PC-3 (cell line): ENCODE results near the gene GPR183. TPM values are rescaled to one million over a fixed set of nuclear protein-coding genes. Genes with fewer than 3 reads are reported as not detected.

Source experiments
- ATAC-seq: fragments of 200-7000 bp; cut with Tn5 transposase; 2 replicates; pipeline ENCODE4 v1.9.1; 2020; ENCODE audit warnings: mild to moderate bottlenecking, moderate library complexity
- BruUV-seq: library from RNA; stranded (reverse); fragments of 400-500 nt; replicated peaks from 2 replicates; lab custom pipeline; 2021; lab: Mats Ljungman, UMichigan
- CTCF ChIA-PET: fragments of 300-600 bp; sonication (Branson Sonifier 250); formaldehyde crosslinking; loops from one replicate; lab custom pipeline; 2022; ENCODE audit warnings: antibody characterized with exemption; lab: Charles Lee
- POLR2A ChIA-PET: fragments of 300-600 bp; sonication (Branson Sonifier 250); formaldehyde crosslinking; loops from one replicate; lab custom pipeline; 2022; ENCODE audit warnings: antibody characterized with exemption; ENCODE audit not compliant: unreplicated experiment; lab: Charles Lee
- DNase-seq: peaks from one replicate; pipeline ENCODE4 v3.0.0-alpha.2; 2015
- H2AFZ ChIP-seq: fragments of 300-600 bp; sonication (generic); 2 replicates; pipeline ENCODE4 v1.6.0; 2016; ENCODE audit warnings: antibody characterized with exemption, low read length
- H3F3A ChIP-seq: fragments of 300-600 bp; sonication (generic); one replicate; pipeline ENCODE4 v1.6.0; 2017; ENCODE audit warnings: antibody characterized with exemption, low read length, control low read depth, mild to moderate bottlenecking; ENCODE audit not compliant: unreplicated experiment
- H3K27ac ChIP-seq: fragments of 300-600 bp; sonication (generic); 2 replicates; pipeline ENCODE4 v1.5.1; 2016; ENCODE audit warnings: mild to moderate bottlenecking, low read length
- H3K27me3 ChIP-seq: fragments of 300-600 bp; sonication (generic); 2 replicates; pipeline ENCODE4 v1.6.1; 2016; ENCODE audit warnings: low read length, mixed read lengths
- H3K36me3 ChIP-seq: fragments of 300-600 bp; sonication (generic); 2 replicates; pipeline ENCODE4 v1.6.1; 2016; ENCODE audit warnings: low read depth, mixed run types, low read length, mixed read lengths
- H3K4me1 ChIP-seq: fragments of 300-600 bp; sonication (generic); 2 replicates; pipeline ENCODE4 v1.5.1; 2016; ENCODE audit warnings: low read length; ENCODE audit not compliant: insufficient read depth
- H3K4me2 ChIP-seq: fragments of 300-600 bp; sonication (generic); 2 replicates; pipeline ENCODE4 v1.6.0; 2016; ENCODE audit warnings: low read length
- H3K4me3 ChIP-seq: fragments of 300-600 bp; sonication (generic); 2 replicates; pipeline ENCODE4 v1.5.1; 2016; ENCODE audit warnings: mild to moderate bottlenecking, low read length, mixed read lengths
- H3K79me2 ChIP-seq: fragments of 300-600 bp; sonication (generic); 2 replicates; pipeline ENCODE4 v1.6.1; 2017; ENCODE audit warnings: low read length, mixed read lengths
- H3K9ac ChIP-seq: fragments of 300-600 bp; sonication (generic); 2 replicates; pipeline ENCODE4 v1.6.0; 2016; ENCODE audit warnings: mild to moderate bottlenecking, low read length
- H3K9me2 ChIP-seq: fragments of 300-600 bp; sonication (generic); replicated peaks from 2 replicates; pipeline ENCODE4 v1.6.1; 2016; ENCODE audit warnings: mixed run types, low read length, mixed read lengths
- H3K9me3 ChIP-seq: fragments of 300-600 bp; sonication (generic); 2 replicates; pipeline ENCODE4 v1.6.1; 2016; ENCODE audit warnings: low read length, mixed read lengths
- H4K20me1 ChIP-seq: fragments of 300-600 bp; sonication (generic); 2 replicates; pipeline ENCODE4 v1.6.1; 2016; ENCODE audit warnings: low read length, mixed read lengths
- EZH2 ChIP-seq: fragments of 300-600 bp; sonication (generic); IDR thresholded peaks from one replicate; pipeline ENCODE4 v1.6.1; 2017; ENCODE audit warnings: antibody characterized with exemption, mild to moderate bottlenecking, low read length; ENCODE audit not compliant: unreplicated experiment
- EZH2phosphoT487 ChIP-seq: fragments of 300-600 bp; sonication (generic); IDR thresholded peaks from 2 replicates; pipeline ENCODE4 v1.6.1; 2018; ENCODE audit warnings: mild to moderate bottlenecking, antibody characterized with exemption, low read length, borderline replicate concordance
- intact Hi-C: fragments of 100-400 bp; cut with micrococcal nuclease; formaldehyde crosslinking; loops from 2 replicates; pipeline ENCODE4 v1.9.0; 2023
- total RNA-seq: library from RNA; depleted of rRNA; stranded (reverse); fragments of >200 nt; gene quantifications from 2 replicates; pipeline ENCODE4 v1.2.3, GENCODE V29; 2014
- TF ChIP-seq, protein P1 (sequence below): fragments of 300-600 bp; sonication (generic); conservative IDR thresholded peaks from 2 replicates; pipeline ENCODE4 v1.5.1; 2017; ENCODE audit warnings: antibody characterized with exemption, low read depth, mild to moderate bottlenecking, low read length

The GPR183 gene
- total RNA-seq, 1 experiment from 2014 or later, result not detected

DNA sequence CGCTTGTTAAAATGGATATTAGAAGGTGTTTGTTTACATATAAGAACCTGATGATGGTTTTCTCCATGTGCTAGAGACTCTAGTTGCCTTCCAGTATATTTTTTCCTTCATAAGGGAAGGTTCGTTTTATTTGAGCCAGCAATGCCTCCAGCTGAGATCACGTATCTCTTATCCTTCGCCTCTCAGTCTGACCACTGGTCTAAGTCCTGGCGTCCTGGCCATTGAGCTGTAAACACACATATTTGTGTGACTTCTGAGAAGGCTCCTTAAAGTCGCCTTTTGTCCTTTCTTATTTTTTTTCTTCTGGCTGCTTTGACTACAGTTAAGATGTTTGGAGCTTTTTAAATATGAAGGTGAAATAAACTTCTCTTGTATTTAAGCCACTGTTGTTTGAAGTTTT lies 23.7 kb upstream of the GPR183 start:
- H3K4me2 ChIP-seq, result peak overlapping the region; percentile 49; the same call in 1 of the 2 replicates
- TF ChIP-seq EZH2 (no peak), EZH2phosphoT487 (no peak)
- TF ChIP-seq, protein P1, sequence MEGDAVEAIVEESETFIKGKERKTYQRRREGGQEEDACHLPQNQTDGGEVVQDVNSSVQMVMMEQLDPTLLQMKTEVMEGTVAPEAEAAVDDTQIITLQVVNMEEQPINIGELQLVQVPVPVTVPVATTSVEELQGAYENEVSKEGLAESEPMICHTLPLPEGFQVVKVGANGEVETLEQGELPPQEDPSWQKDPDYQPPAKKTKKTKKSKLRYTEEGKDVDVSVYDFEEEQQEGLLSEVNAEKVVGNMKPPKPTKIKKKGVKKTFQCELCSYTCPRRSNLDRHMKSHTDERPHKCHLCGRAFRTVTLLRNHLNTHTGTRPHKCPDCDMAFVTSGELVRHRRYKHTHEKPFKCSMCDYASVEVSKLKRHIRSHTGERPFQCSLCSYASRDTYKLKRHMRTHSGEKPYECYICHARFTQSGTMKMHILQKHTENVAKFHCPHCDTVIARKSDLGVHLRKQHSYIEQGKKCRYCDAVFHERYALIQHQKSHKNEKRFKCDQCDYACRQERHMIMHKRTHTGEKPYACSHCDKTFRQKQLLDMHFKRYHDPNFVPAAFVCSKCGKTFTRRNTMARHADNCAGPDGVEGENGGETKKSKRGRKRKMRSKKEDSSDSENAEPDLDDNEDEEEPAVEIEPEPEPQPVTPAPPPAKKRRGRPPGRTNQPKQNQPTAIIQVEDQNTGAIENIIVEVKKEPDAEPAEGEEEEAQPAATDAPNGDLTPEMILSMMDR, result no peak
- no peak overlapping the region for H2AFZ ChIP-seq
- no peak overlapping the region for H3K4me3 ChIP-seq
- CTCF ChIA-PET, result no interaction called here
- H3F3A ChIP-seq, result no peaks in the 10 kb centered on the region
- intact Hi-C loops, result no loop called here
- no peak overlapping the region for H3K9ac ChIP-seq
- H3K27ac ChIP-seq, result no peak overlapping the region
- POLR2A ChIA-PET, result no interaction called here
- no peak for DNase-seq
- BruUV-seq, result no TSS peak
- no peaks in the 10 kb centered on the region for H3K79me2 ChIP-seq
- no peaks in the 10 kb centered on the region for H3K27me3 ChIP-seq
- H3K9me3 ChIP-seq, result no peaks in the 10 kb centered on the region
- peaks cover 21% of the 10 kb centered on the region for H3K4me1 ChIP-seq
- no peak for ATAC-seq
- no peaks in the 10 kb centered on the region for H3K9me2 ChIP-seq
- H4K20me1 ChIP-seq, result peaks cover 6% of the 10 kb centered on the region; the same call in 1 of the 2 replicates
- H3K36me3 ChIP-seq, result no peaks in the 10 kb centered on the region

DNA sequence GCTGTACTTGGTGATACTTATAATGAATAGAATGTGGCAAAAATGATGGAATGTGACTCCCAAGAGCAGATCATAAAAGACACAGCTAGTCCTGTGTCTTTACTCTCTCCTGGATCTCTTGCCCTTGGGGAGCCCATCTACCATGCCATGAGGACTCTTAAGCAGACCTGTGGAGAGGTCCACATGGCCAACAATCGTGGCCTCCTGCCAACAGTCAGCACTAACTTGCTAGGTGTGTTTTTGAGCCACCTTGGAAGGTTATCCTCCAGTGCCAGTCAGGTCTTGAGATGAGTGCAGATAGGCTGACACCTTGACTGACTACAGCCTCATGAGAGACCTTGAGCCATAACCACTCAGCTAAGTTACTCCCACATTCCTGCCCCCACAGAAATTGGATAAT lies 22.3 kb upstream of the GPR183 start:
- H3K4me3 ChIP-seq, result no peak overlapping the region
- H3K4me1 ChIP-seq, result peaks cover 33% of the 10 kb centered on the region
- H3K4me2 ChIP-seq, result no peak overlapping the region
- DNase-seq (no peak), ATAC-seq (no peak)
- intact Hi-C loops, result no loop called here
- H3K9me2 ChIP-seq, result no peaks in the 10 kb centered on the region
- no peak overlapping the region for H3K9ac ChIP-seq
- no peak for TF ChIP-seq EZH2
- no peak for TF ChIP-seq EZH2phosphoT487
- TF ChIP-seq, protein P1, result no peak
- H3F3A ChIP-seq, result no peaks in the 10 kb centered on the region
- peaks cover 6% of the 10 kb centered on the region; the same call in 1 of the 2 replicates for H4K20me1 ChIP-seq
- H2AFZ ChIP-seq, result no peak overlapping the region
- no peaks in the 10 kb centered on the region for H3K9me3 ChIP-seq
- POLR2A ChIA-PET, result no interaction called here
- no TSS peak for BruUV-seq
- no peaks in the 10 kb centered on the region for H3K27me3 ChIP-seq
- H3K79me2 ChIP-seq, result no peaks in the 10 kb centered on the region
- H3K36me3 ChIP-seq, result no peaks in the 10 kb centered on the region
- CTCF ChIA-PET, result no interaction called here
- H3K27ac ChIP-seq, result no peak overlapping the region

DNA sequence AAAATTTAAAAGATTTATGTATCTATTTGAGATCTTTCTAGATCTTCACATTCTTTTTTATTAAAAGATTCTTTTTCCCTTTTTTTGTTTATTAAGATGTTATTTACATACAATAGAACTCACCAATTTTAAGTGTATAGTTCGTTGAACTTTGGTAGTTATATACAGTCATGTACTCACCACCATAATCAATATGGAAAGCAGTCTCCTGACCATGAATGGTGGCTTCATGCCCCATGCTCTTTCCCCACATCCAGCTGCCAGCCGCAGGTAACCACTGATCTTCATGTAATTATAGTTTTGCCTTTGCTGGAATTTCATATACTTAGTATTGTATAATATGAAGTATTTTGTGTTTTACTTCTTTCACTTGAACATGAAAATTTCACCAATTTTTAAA lies 20.6 kb upstream of the GPR183 start:
- no peak overlapping the region for H3K9ac ChIP-seq
- ChIA-PET POLR2A (no interaction called here), CTCF (no interaction called here)
- H3K4me2 ChIP-seq, result no peak overlapping the region
- H3F3A ChIP-seq, result no peaks in the 10 kb centered on the region
- no peak overlapping the region for H2AFZ ChIP-seq
- 0 out of 2 replicates have a peak, but pooled peaks cover 2% of the 10 kb centered on the region for H3K36me3 ChIP-seq
- H3K27ac ChIP-seq, result no peak overlapping the region
- no peaks in the 10 kb centered on the region for H3K79me2 ChIP-seq
- no peaks in the 10 kb centered on the region for H3K9me3 ChIP-seq
- DNase-seq (no peak), ATAC-seq (no peak)
- no peak for TF ChIP-seq EZH2
- no peak for TF ChIP-seq EZH2phosphoT487
- TF ChIP-seq, protein P1, result no peak
- H3K9me2 ChIP-seq, result no peaks in the 10 kb centered on the region
- intact Hi-C loops, result no loop called here
- H3K27me3 ChIP-seq, result no peaks in the 10 kb centered on the region
- BruUV-seq, result no TSS peak
- peaks cover 6% of the 10 kb centered on the region; the same call in 1 of the 2 replicates for H4K20me1 ChIP-seq
- peaks cover 43% of the 10 kb centered on the region for H3K4me1 ChIP-seq
- no peak overlapping the region for H3K4me3 ChIP-seq
